ENCODE measurements around the gene RNASEH2A. TPM values are rescaled to one million over a fixed set of nuclear protein-coding genes. Genes with fewer than 3 reads are reported as not detected.

The RNASEH2A gene
- total and polyA plus RNA-seq, 12 donors: 1.8 to 11.5 (median 5.0) TPM

DNA sequence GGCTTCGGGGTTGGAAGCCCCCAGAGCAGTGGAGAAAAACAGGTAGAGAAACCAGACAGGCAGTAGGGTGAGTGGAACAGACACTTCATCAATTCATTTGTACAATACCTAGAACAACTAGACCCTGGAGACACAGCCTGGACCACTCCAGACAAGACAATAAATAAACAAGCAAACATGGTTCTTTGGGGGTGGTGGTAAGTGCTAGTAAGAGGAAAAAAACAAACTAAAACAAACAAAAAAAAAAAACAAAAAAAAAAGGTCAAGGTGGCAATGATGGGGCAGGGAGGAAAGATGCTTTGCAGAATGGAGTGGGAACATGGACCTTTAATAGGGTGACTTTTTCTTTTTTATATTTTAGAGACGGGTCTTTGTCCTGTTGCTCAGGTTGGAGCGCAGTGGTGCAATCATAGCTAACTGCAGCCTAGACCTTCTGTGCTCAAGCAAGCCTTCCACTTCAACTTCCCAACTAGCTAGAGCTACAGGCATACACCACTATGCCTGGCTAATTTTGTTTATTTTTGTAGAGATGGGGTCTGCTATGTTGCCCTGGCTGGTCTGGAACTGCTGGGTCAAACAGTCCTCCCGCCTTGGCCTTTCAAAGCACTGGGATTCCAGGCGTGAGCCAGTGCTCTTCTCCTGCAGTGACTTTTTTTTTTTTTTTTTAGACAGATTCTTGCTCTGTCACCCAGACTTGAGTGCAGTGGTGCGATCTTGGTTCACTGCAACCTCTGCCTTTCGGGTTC lies 12.0 kb upstream of the RNASEH2A start:
- H3K9me3 ChIP-seq (replicated peaks in 1 of 3): no peaks in the 10 kb centered on the region
- peaks cover 14 to 27% of the 10 kb centered on the region in 2 donors for H3K4me1 ChIP-seq (replicated peaks in 1 of 2)
- peak overlapping the region in 2 of 4 donors; percentile 74 to 77 for H3K4me3 ChIP-seq
- WGBS, 4 donors: 51 to 61% (median 55%) methylated on average over 7 of the region's 7 CpGs
- intact Hi-C loops (cut with DNase I): loop anchor here in 1 of 2 donors (2.0 kb wide), 1 partner anchor 16 kb away; no protein-coding TSS in a partner anchor
- TF ChIP-seq, protein P1, sequence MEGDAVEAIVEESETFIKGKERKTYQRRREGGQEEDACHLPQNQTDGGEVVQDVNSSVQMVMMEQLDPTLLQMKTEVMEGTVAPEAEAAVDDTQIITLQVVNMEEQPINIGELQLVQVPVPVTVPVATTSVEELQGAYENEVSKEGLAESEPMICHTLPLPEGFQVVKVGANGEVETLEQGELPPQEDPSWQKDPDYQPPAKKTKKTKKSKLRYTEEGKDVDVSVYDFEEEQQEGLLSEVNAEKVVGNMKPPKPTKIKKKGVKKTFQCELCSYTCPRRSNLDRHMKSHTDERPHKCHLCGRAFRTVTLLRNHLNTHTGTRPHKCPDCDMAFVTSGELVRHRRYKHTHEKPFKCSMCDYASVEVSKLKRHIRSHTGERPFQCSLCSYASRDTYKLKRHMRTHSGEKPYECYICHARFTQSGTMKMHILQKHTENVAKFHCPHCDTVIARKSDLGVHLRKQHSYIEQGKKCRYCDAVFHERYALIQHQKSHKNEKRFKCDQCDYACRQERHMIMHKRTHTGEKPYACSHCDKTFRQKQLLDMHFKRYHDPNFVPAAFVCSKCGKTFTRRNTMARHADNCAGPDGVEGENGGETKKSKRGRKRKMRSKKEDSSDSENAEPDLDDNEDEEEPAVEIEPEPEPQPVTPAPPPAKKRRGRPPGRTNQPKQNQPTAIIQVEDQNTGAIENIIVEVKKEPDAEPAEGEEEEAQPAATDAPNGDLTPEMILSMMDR (IDR thresholded peaks at IDR 0.05): no peak
- TF ChIP-seq POLR2A (IDR thresholded peaks at IDR 0.05): no peak
- peaks cover 0 to 17% of the 10 kb centered on the region in 2 donors for H3K36me3 ChIP-seq (replicated peaks in 1 of 2)
- DNase-seq: peak in 3 of 7 donors; percentile 50 to 61 (median 60)
- no peaks in the 10 kb centered on the region for H3K27me3 ChIP-seq
- H3K27ac ChIP-seq: peak overlapping the region; percentile 74 to 99 (median 98)

DNA sequence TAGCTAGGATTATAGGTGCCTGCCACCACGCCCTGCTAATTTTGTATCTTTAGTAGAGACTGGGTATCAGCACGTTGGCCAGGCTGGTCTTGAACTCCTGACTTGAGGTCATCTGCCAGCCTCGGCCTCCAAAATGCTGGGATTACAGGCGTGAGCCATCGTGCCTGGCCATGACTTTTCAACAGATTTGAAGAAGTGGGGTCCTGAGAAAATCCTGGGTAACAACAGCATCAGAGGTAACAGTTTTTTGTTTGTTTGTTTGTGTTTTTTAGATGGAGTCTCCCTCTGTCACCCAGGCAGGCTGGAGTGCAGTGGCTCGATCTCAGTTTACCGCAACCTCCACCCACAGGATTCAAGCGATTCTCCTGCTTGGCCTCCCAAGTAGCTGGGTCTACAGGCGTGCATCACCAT lies 11.4 kb upstream of the RNASEH2A start:
- intact Hi-C loops (cut with DNase I): loop anchor here in 1 of 2 donors (2.0 to 5.0 kb wide), 2 partner anchors 16 to 33 kb away; no protein-coding TSS in a partner anchor
- Histone ChIP-seq H3K4me3 (no peak overlapping the region), H3K27ac (peak overlapping the region in 3 of 5 donors; percentile 98 to 99 (median 99)), H3K4me1 (replicated peaks in 1 of 2) (peaks cover 13 to 27% of the 10 kb centered on the region in 2 donors), H3K36me3 (replicated peaks in 1 of 2) (peaks cover 0 to 23% of the 10 kb centered on the region in 2 donors), H3K9me3 (replicated peaks in 1 of 3) (no peaks in the 10 kb centered on the region), H3K27me3 (no peaks in the 10 kb centered on the region)
- 67 to 75% (median 71%) methylated on average over 9 of the region's 9 CpGs for WGBS, 4 donors
- TF ChIP-seq POLR2A (IDR thresholded peaks at IDR 0.05): peak; percentile 5 to 60
- TF ChIP-seq, protein P1 (IDR thresholded peaks at IDR 0.05): no peak
- DNase-seq: peak in 2 of 7 donors; percentile 44 to 78

DNA sequence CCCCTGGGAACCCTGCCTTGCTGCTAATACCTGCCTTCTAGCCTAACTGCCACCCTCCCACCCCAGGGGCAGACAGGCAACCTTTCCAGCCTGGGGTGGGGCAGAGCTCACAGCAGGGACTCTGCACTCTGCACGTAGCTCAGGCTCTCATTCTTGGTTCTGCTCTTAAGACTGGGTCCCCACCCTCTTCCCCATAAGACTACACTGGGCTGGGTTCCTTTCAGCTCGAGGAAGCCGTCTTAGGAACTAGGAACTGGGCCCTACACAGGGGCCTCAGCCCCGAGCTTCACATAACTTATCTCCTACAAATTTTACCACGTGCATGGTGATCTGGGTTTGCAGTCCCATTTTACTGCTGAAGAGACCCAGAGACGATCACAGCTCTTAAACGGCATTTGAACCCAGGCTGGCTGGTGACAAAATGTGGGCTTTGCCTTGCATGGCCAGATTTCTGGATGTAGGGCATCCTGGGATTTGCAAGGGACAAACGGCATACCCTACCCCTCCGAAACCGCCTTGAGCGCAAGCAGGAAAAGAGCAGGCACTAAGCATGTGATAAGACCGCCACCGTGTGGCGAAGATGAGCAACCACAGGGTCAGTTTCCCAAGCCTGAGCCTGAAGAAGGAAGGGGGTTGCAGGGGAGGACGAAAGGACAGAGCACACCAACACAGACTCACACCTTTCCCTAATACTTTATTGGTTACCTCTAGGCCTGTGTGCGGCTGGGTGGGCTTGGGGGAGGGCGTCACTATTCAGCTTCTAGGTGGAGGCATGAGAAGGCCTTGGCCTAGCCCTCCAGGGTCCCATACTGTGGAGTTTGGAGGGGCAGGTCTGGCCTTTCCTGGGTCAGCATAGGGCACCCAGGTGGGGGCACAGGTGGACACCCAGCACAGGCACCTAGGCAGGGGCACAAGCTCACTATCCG lies 10.0 kb upstream of the RNASEH2A start:
- H3K4me3 ChIP-seq: no peak overlapping the region
- peaks cover 0 to 30% of the 10 kb centered on the region in 2 donors for H3K36me3 ChIP-seq (replicated peaks in 1 of 2)
- TF ChIP-seq POLR2A (IDR thresholded peaks at IDR 0.05): peak; percentile 25 to 32
- TF ChIP-seq, protein P1 (IDR thresholded peaks at IDR 0.05): peak; percentile 85 to 99 (median 96)
- DNase-seq: peak; percentile 77 to 91 (median 84)
- H3K4me1 ChIP-seq (replicated peaks in 1 of 2): peaks cover 5 to 30% of the 10 kb centered on the region in 2 donors
- 6 to 7% (median 6%) methylated on average over 16 to 18 of the region's 18 CpGs for WGBS, 4 donors
- no peaks in the 10 kb centered on the region for H3K9me3 ChIP-seq (replicated peaks in 1 of 3)
- intact Hi-C loops (cut with DNase I): loop anchor here (2.0 to 5.0 kb wide), 2 partner anchors 20 to 34 kb away; no protein-coding TSS in a partner anchor
- H3K27ac ChIP-seq: peak overlapping the region in 4 of 5 donors; percentile 9 to 75 (median 47)
- no peaks in the 10 kb centered on the region for H3K27me3 ChIP-seq

Measured in adrenal gland (tissue), 12 donors.